CD14-positive monocyte (primary cell): ENCODE data around the gene KLHL21. TPM values are rescaled to one million over a fixed set of nuclear protein-coding genes. Genes with fewer than 3 reads are reported as not detected.

ENCODE experiments used
- DNase-seq, 3 donors: peaks; one replicate each; pipeline ENCODE4 v3.0.0-alpha.2; 2011 to 2022
- H2AFZ ChIP-seq: 2 replicates; pipeline ENCODE4 v1.6.0; 2012; ENCODE audit warnings: mild to moderate bottlenecking, low read depth, low read length, inconsistent platforms; ENCODE audit not compliant: insufficient read depth, poor library complexity, severe bottlenecking
- H3K27ac ChIP-seq, 2 donors: 1 replicate in 1 of 2; 2 replicates in 1 of 2; pipeline ENCODE4 v1.5.1; 2012 to 2013; ENCODE audit warnings: low read length in 2 of 2, control low read depth in 1 of 2, inconsistent platforms in 1 of 2, low read depth in 1 of 2, mild to moderate bottlenecking in 1 of 2
- H3K27me3 ChIP-seq, 2 donors: one replicate each; pipeline versions ENCODE4 v1.6.0 to v1.6.1; 2011 to 2013; ENCODE audit warnings: low read length in 2 of 2; ENCODE audit not compliant: control insufficient read depth in 2 of 2, insufficient read depth in 2 of 2
- H3K36me3 ChIP-seq, 2 donors: replicated peaks in 1 of 2; 1 replicate in 1 of 2; 2 replicates in 1 of 2; pipeline versions ENCODE4 v1.5.1 to v1.6.1; 2012 to 2013; ENCODE audit warnings: low read length in 2 of 2, control low read depth in 1 of 2, inconsistent platforms in 1 of 2, mild to moderate bottlenecking in 1 of 2; ENCODE audit not compliant: insufficient read depth in 2 of 2, control insufficient read depth in 1 of 2
- H3K4me1 ChIP-seq, 2 donors: 1 replicate in 1 of 2; 2 replicates in 1 of 2; pipeline versions ENCODE4 v1.5.1 to v1.6.1; 2012 to 2013; ENCODE audit warnings: low read length in 2 of 2, control low read depth in 1 of 2, inconsistent platforms in 1 of 2, mild to moderate bottlenecking in 1 of 2, moderate library complexity in 1 of 2; ENCODE audit not compliant: insufficient read depth in 2 of 2, control insufficient read depth in 1 of 2
- H3K4me2 ChIP-seq: replicated peaks from 2 replicates; pipeline ENCODE3; 2012; ENCODE audit warnings: low read length, moderate library complexity, mild to moderate bottlenecking; ENCODE audit not compliant: poor library complexity, severe bottlenecking; ENCODE audit errors: extremely low read depth
- H3K4me3 ChIP-seq, 3 experiments: fragments of 200-600 bp in 1 of 3; sonication (generic) in 1 of 3; replicated peaks in 1 of 3; 1 replicate in 2 of 3; 2 replicates in 1 of 3; pipeline ENCODE4 v1.5.1; 2011 to 2013; ENCODE audit warnings: low read length in 3 of 3, mild to moderate bottlenecking in 3 of 3, control low read depth in 2 of 3, low read depth in 2 of 3, inconsistent platforms in 1 of 3, moderate library complexity in 1 of 3
- H3K79me2 ChIP-seq: 2 replicates; pipeline ENCODE4 v1.6.0; 2012; ENCODE audit warnings: mild to moderate bottlenecking, control low read depth, inconsistent platforms, low read length, moderate library complexity; ENCODE audit not compliant: insufficient read depth
- H3K9ac ChIP-seq: 2 replicates; pipeline ENCODE4 v1.6.0; 2017; ENCODE audit warnings: low read length, mild to moderate bottlenecking; ENCODE audit not compliant: insufficient read depth, poor library complexity, severe bottlenecking
- H3K9me3 ChIP-seq, 2 donors: replicated peaks in 1 of 2; 1 replicate in 1 of 2; 2 replicates in 1 of 2; pipeline versions ENCODE4 v1.5.1 to v1.6.1; 2012 to 2013; ENCODE audit warnings: low read length in 2 of 2, control low read depth in 1 of 2; ENCODE audit not compliant: control insufficient read depth in 1 of 2, insufficient read depth in 1 of 2
- H4K20me1 ChIP-seq: 2 replicates; pipeline ENCODE4 v1.6.0; 2012; ENCODE audit warnings: mild to moderate bottlenecking, low read length, control low read depth, moderate library complexity; ENCODE audit not compliant: insufficient read depth
- H3K27ac Mint-ChIP-seq, 7 donors: one replicate each; pipeline ENCODE4 v1.8.0; 2020; ENCODE audit warnings: mild to moderate bottlenecking in 7 of 7, mixed read lengths in 7 of 7, moderate library complexity in 6 of 7, inconsistent platforms in 2 of 7
- H3K27me3 Mint-ChIP-seq, 3 donors: one replicate each; pipeline ENCODE4 v1.8.0; 2021 to 2022; ENCODE audit warnings: low read depth in 3 of 3, mild to moderate bottlenecking in 3 of 3, mixed read lengths in 3 of 3, moderate library complexity in 3 of 3, inconsistent platforms in 1 of 3
- H3K36me3 Mint-ChIP-seq, 2 donors: one replicate each; pipeline ENCODE4 v1.8.0; 2020; ENCODE audit warnings: mixed read lengths in 2 of 2, inconsistent platforms in 1 of 2, mild to moderate bottlenecking in 1 of 2
- H3K4me1 Mint-ChIP-seq: one replicate; pipeline ENCODE4 v1.8.0; 2020; ENCODE audit warnings: mild to moderate bottlenecking, mixed read lengths
- H3K4me3 Mint-ChIP-seq, 2 donors: one replicate each; pipeline ENCODE4 v1.8.0; 2020; ENCODE audit warnings: mild to moderate bottlenecking in 2 of 2, mixed read lengths in 2 of 2, moderate library complexity in 1 of 2
- H3K9me3 Mint-ChIP-seq, 7 donors: one replicate each; pipeline ENCODE4 v1.8.0; 2020 to 2022; ENCODE audit warnings: mixed read lengths in 7 of 7, mild to moderate bottlenecking in 6 of 7, moderate library complexity in 6 of 7, inconsistent platforms in 2 of 7
- CTCF ChIP-seq: fragments of 200-600 bp; IDR thresholded peaks from one replicate; pipeline ENCODE4 v1.8.0; 2022; ENCODE audit warnings: antibody characterized with exemption, mild to moderate bottlenecking
- WGBS: methylation state at CpG from one replicate; pipeline ENCODE4 v1.1.5; 2013; ENCODE audit warnings: missing lambda C conversion rate; ENCODE audit not compliant: insufficient coverage; 5-methylcytosine and 5-hydroxymethylcytosine counted together
- intact Hi-C, 2 donors: fragments of 100-400 bp; cut with micrococcal nuclease; formaldehyde crosslinking; loops; one replicate each; pipeline versions ENCODE4 v1.15.0 to v1.15.1; 2023
- polyA plus RNA-seq, 3 donors: library from polyadenylated mRNA; depleted of rRNA in 1 of 3; unstranded in 2 of 3; stranded (reverse) in 1 of 3; fragments of 300-500 nt in 2 of 3; fragments of >200 nt in 1 of 3; fragmentation: Illumina TruSeq in 2 of 3; gene quantifications; 1 replicate in 2 of 3; 2 replicates in 1 of 3; pipeline ENCODE4 v1.2.3, GENCODE V29; 2012 to 2021

The KLHL21 gene
- polyA plus RNA-seq, 3 donors: 5.9 to 31.0 (median 7.3) TPM

GRCh38 chr1:6622396-6623152, 19.9 kb upstream of the KLHL21 start:
- Histone ChIP-seq H3K27me3 (no peaks in the 10 kb centered on the region), H3K27ac (no peak overlapping the region), H3K9me3 (no peaks in the 10 kb centered on the region), H3K4me1 (peaks cover 14 to 17% of the 10 kb centered on the region in 2 donors), H3K4me3 (no peak overlapping the region), H4K20me1 (peaks cover 8% of the 10 kb centered on the region), H3K36me3 (peaks cover 23 to 46% of the 10 kb centered on the region in 2 donors), H3K4me2 (no peak overlapping the region), H3K9ac (no peak overlapping the region), H3K79me2 (peaks cover 25% of the 10 kb centered on the region), H2AFZ (no peak overlapping the region)
- Mint-ChIP-seq H3K36me3 (peaks cover 39 to 59% of the 10 kb centered on the region in 2 donors), H3K4me3 (no peak overlapping the region), H3K4me1 (peaks cover 19% of the 10 kb centered on the region), H3K9me3 (no peaks in the 10 kb centered on the region), H3K27ac (peak overlapping the region in 1 of 7 donors; percentile 35), H3K27me3 (peaks cover 0 to 2% (median 0%) of the 10 kb centered on the region in 3 donors)
- 100% methylated on average over 7 of the region's 10 CpGs for WGBS
- no peak for DNase-seq
- intact Hi-C loops: loop anchor here in 1 of 2 donors (5.0 to 10.0 kb wide), 2 partner anchors 65 to 162 kb away; partner anchors contain the start of genes CAMTA1 and TAS1R1
- no peak for TF ChIP-seq CTCF

GRCh38 chr1:6621429-6622391, 19.0 kb upstream of the KLHL21 start:
- Histone ChIP-seq H3K9ac (no peak overlapping the region), H3K4me2 (no peak overlapping the region), H3K79me2 (peaks cover 21% of the 10 kb centered on the region), H4K20me1 (peaks cover 8% of the 10 kb centered on the region), H3K4me1 (peaks cover 14 to 17% of the 10 kb centered on the region in 2 donors), H3K27ac (no peak overlapping the region), H2AFZ (no peak overlapping the region), H3K36me3 (peaks cover 23 to 43% of the 10 kb centered on the region in 2 donors), H3K27me3 (no peaks in the 10 kb centered on the region), H3K9me3 (no peaks in the 10 kb centered on the region), H3K4me3 (no peak overlapping the region)
- Mint-ChIP-seq H3K4me1 (peaks cover 15% of the 10 kb centered on the region), H3K4me3 (no peak overlapping the region), H3K36me3 (peaks cover 34 to 60% of the 10 kb centered on the region in 2 donors), H3K9me3 (no peaks in the 10 kb centered on the region), H3K27ac (no peak overlapping the region), H3K27me3 (peaks cover 0 to 2% (median 0%) of the 10 kb centered on the region in 3 donors)
- WGBS: 94% methylated on average over 39 of the region's 41 CpGs
- DNase-seq: no peak
- intact Hi-C loops: loop anchor here in 1 of 2 donors (5.0 to 10.0 kb wide), 2 partner anchors 64 to 163 kb away; partner anchors contain the start of genes CAMTA1 and TAS1R1
- no peak for TF ChIP-seq CTCF
